GM21360 (cell line): ENCODE data around the gene CBY3.
"Not testable (repeated sequence)": the region's sequence is repeated elsewhere in the genome, so short reads cannot be mapped to it uniquely, and the experiment has no call there.

Experiments used
- ATAC-seq: cut with Tn5 transposase; IDR thresholded peaks from one replicate; pipeline ENCODE4 v1.9.1; 2021; ENCODE audit warnings: mild to moderate bottlenecking, moderate library complexity; ENCODE audit not compliant: unreplicated experiment

CBY3 gene

GRCh38 chr5:179680780-179681401 is at the start of gene CBY3:
Gene CBY3, minus strand, starts transcription at chr5:179681034. Its CDS starts 116 bp downstream, at chr5:179680918.
- ATAC-seq: no peak

- no peak for ATAC-seq
These were observed 49.5 kb upstream of the CBY3 start for GRCh38 chr5:179730356-179730755.

- ATAC-seq: no peak
These were observed 48.9 kb upstream of the CBY3 start for GRCh38 chr5:179729727-179730126.

DNA sequence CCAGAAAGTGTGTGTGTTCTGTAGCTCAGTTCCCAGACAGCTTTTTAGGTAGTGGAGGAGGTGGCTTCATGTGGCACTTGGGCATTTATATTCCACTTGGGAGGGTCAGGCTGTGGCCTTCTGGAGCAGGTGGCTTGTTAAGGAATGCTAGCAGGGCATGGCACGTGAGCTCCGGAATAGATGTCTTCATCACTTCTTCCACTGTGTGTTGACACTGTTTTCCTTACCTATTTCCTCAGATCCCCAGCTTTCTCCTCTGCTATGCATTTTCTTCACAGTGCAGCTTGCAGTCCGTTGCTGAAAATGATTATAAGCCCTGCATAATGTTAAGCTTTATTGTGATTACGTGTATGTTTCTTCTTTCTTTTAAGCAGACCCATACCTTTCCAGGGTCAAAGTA is 48.5 kb upstream of the CBY3 start:
- ATAC-seq: no peak

- no peak for ATAC-seq
These were observed 46.3 kb upstream of the CBY3 start for GRCh38 chr5:179727106-179727505.

- ATAC-seq: no peak
These were observed 43.3 kb upstream of the CBY3 start for GRCh38 chr5:179724163-179724562.

- ATAC-seq: no peak
These were observed 39.4 kb upstream of the CBY3 start for GRCh38 chr5:179720222-179720621.

DNA sequence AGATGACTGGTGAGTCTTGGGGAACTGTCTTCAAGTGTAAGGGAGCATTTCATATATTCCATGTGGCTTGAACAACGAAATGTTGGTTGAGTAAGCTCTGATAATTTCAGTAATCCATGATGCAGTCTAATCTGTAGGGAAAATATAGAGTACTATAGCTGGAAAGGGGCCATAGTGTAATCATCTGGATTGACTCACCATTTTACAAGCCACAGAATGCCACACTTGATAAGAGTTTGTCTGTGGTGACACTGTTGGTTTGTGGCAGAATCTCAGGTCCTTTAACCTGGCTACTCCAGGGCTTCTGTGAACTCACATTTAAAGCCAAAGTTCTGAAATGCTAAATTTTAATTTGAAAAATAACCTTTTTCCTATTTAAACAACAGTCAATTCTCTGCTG is 35.5 kb upstream of the CBY3 start:
- ATAC-seq: no peak

DNA sequence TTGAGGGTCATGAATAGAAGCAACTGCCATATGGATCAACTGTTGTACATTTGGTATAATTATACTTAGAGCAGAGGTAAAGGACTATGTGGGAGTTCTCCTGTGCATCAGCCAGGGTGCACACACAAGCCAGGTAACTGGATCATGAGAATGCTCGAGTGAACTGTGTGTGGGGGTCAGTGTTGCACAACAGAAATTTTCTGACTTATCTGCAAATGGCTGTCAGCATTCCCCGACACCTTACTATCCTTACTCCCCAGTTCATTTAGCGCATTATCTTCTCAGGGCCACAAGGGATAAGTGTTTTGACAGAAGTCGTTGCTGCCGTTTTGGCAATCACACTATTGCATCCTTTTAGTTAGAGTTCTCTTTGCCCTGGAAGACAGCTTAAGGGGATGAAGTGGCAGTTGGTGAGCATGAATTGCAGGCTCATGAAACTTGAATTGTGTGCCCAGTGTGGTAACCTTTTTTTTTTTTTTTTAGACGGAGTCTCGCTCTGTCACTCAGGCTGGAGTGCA is 19.6 kb upstream of the CBY3 start:
- ATAC-seq: no peak

- ATAC-seq: no peak
These were observed 18.9 kb upstream of the CBY3 start for GRCh38 chr5:179699616-179700237.

GRCh38 chr5:179698935-179699615 is 18.2 kb upstream of the CBY3 start, which contains the start of gene CANX:
Gene CANX, plus strand, starts transcription at chr5:179698967. Its CDS starts 6,715 bp downstream, at chr5:179705682.
- ATAC-seq: no peak

DNA sequence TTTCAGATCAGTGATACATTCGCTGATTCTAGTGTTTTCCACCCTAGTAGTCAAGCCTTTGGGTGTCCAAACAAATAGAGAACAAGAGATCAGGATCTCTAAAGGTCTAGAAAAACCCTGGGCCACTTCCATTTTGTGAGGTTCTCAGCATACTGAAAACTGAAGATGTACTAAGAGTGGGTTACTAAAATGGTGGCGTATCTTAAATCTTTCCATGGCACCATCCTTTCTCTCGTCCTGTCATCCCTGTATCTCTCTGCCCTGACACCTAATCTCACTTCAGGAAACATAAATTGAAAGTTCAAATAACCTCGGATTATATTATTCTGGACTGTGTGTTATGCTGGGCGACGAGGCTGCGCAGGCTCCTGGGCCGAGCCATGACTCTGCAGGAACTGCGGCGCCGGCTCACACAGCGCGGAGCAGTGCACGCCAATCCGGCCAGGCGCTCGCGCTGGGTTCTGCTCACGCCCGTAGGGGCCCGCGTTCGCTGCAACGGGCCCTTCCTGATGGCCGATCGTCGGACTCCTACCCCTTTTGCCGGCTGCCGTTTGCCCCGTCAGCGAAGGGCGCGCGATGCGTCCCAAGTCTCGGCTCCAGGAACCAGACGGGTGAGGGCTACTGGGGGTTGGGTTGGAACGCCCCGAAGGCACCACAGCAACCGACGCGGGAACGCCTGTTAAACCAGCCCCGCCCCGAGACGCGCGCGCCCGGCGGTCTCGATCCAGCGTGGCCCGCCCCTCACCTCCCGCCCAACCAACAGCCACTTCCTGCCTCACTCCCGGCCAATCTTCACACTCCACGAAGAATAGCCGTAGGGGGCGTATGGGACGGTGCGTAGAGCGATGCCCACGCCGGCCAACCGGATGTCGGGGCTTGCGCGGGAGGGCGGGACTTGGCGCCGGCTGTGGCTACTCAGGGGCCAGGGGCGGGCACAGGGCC is 17.4 kb upstream of the CBY3 start:
- ATAC-seq: peak; percentile 91

DNA sequence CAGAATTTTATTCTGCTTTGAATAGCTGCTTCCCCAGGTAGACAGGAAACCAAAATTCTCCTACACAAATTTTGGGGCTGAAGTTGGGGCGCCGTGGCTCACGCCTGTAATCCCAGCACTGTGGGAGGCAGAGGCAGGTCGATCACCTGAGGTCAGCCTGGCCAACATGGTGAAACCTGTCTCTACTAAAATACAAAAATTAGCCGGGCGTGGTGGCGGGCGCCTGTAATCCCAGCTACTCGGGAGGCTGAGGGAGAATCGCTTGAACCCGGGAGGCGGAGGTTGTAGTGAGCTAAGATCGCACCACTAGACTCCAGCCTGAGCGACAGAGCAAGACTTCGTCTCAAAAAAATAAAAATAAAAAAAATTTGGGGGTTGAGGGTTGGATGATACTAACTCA is 16.7 kb upstream of the CBY3 start:
- not testable (repeated sequence) for ATAC-seq

DNA sequence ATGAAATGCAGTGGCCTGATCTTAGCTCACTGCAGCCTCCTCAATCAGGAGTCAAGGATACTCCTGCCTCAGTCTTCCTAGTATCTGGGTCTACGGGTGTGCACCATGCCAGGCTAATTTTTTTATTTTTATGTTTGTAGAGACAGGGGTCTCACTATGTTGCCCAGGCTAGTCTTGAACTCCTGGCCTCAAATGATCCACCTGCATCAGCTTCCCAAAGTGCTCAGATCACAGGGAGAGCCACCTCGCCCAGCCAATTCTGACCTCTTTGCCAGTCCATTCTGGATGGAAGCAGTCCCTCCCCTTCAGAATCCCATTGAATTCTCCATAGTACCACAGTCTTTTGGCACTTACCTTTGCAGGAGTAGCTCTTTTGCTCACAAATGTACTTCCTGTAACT is 16.3 kb upstream of the CBY3 start:
- ATAC-seq: no peak

DNA sequence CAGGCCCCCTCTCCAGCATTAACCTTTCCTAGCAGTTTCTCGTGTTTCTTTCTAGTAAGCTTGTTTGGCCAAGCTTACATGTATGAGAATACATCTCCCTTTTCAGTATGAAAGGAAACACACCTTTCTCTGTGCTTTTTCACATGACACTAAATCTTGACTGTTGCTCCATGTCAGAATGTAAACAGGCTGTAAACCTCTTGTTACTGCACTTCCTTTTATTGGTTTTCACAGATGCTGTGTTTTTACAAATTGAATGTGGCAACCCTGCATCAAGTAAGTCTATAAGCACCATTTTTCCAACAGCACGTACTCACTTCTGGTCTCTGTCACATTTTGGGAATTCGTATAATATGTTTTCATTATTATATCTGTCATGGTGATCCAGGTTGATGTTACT is 15.8 kb upstream of the CBY3 start:
- no peak for ATAC-seq

DNA sequence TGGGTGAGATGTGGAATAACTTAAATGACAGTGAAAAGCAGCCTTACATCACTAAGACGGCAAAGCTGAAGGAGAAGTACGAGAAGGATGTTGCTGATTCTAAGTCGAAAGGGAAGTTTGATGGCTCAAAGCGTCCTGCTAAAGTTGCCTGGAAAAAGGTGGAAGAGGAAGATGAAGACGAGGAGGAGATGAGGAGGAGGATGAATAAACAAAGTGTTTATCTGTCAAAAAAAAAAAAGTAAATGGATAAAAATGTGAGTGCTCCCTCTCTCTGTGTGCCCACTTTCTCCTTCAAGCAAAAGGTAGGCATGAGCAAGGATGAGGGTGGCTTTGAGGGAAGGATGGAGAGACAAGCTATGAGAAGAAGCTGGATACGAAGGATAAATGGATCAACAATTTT is 13.7 kb upstream of the CBY3 start:
- no peak for ATAC-seq

GRCh38 chr5:179689212-179689611 is 8.4 kb upstream of the CBY3 start:
- ATAC-seq: not testable (repeated sequence)

GRCh38 chr5:179680014-179680779 is 637 bp downstream of the CBY3 start:
- no peak for ATAC-seq

GRCh38 chr5:179679014-179679674 is 1.7 kb downstream of the CBY3 start:
- ATAC-seq: no peak
